Astrocyte of the hippocampus (primary cell): ENCODE results near the gene KIAA1549.
"Not testable (repeated sequence)": the region's sequence is repeated elsewhere in the genome, so short reads cannot be mapped to it uniquely, and the experiment has no call there.

Experiments
- DNase-seq: peaks from one replicate; pipeline ENCODE4 v3.0.0; 2011; ENCODE audit warnings: low read depth, low spot score

KIAA1549 gene

DNA sequence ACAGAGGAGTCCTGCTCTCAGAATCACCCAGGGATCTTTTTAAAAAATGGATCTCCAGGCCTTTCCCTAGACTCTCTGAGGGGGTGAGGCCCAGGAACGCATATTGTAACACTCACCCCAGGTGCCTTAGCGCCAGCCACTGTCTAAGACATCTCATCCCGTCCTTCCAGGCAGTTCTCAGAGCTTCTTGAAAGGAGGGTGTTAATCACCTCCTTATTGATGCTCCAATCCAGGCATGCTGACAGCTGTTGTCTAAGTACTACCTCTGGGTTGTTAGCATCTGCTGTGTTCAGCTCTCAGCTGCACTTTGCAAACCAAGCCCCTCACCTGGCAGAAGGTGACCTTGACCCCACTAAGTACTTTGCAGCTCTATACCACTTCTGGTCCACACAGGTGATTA is 36.0 kb downstream of the KIAA1549 start:
- DNase-seq = no peak

DNA sequence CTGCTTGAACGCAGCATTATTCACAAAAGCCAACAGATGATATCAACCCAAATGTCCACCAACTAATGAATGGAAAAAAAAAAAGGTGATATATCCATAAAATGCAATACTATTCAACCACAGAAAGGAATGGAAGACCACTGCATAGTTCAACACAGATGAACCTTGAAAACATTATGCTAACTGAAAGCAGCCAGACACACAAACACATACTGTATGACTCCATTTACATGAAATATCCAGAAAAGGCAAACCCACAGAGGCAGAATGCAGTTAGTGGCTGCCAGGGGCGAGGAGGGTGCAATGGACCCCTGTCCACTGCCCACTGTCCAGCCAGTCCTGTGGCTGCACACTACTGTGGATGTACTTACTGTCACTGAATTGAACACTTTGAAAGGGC is 36.6 kb downstream of the KIAA1549 start:
- peak; percentile 17 for DNase-seq

DNA sequence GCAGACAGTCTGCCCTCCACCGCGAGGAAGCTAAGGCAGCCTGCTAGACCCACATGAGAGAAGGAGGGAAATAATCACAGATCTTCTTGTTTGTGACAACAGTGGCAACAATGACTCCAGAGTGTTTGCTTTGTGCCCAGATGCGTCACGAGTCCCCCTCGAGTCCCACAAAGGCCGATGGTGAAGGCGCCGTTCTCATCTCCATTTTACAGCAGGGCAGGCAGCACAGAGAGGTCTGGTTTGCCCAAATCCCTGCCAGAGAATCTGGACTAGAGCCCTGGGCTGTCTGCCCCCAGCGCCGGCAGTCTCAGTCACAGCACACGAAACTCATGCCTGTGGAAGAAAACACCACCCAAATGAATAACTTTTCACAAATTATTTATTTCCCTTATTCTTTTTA is 38.1 kb downstream of the KIAA1549 start:
- no peak for DNase-seq

GRCh38 chr7:138941545-138941944 is 39.6 kb downstream of the KIAA1549 start:
- DNase-seq = no peak

DNA sequence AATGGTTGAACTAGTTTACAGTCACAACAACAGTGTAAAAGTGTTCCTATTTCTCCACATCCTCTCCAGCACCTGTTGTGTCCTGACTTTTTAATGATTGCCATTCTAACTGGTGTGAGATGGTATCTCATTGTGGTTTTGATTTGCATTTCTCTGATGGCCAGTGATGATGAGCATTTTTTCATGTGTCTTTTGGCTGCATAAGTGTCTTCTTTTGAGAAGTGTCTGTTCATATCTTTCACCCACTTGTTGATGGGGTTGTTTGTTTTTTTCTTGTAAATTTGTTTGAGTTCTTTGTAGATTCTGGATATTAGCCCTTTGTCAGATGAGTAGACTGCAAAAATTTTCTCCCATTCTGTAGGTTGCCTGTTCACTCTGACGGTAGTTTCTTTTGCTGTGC is 40.6 kb downstream of the KIAA1549 start:
- DNase-seq = not testable (repeated sequence)

DNA sequence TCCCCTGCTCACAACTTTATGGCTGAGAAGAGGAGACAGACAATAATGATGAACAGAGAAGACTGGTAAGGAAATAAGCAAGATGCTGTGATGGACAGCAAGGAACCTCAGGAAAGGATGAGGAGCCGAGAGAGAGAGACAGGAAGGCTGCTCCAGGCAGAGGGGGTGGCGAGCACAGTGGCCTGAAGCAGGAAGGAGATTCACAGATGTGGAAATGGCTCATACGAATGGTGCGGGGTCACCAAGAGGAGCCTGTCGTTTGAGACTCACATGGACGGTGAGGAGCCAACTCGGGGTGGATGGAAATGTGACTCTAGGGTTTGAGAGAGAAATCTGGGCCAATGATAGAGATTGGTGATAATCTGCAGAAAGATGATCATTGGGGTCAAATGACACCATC is 43.7 kb downstream of the KIAA1549 start:
- no peak for DNase-seq

DNA sequence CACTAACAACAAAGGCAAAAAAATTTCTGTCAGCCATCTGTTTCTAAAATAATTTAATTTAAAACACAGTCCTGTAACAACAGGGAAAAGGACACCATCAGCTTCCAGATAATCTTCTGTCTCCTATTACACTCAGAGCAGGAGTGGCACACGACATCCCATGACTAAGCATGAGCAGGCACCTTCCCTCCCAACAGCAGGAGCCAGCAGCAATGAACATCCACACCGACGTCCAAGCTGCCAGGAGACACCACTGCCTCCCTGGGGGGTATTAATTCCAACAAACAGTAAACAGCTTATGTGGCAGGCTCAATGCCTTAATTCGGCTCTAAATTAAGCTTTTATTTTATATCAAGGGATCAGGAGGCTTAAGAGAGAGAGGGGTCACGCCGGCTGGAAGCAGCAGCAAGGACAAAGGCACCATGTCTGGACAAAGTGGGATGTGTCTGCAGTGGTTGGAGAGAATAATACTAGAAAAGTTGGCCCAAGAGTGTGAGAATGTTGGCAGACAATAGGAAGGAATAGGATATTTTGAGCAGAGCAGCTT is 45.7 kb downstream of the KIAA1549 start:
- peak; percentile 78 for DNase-seq

- DNase-seq = peak; percentile 36
Observed at GRCh38 chr7:138934861-138935260, 46.3 kb downstream of the KIAA1549 start.

DNA sequence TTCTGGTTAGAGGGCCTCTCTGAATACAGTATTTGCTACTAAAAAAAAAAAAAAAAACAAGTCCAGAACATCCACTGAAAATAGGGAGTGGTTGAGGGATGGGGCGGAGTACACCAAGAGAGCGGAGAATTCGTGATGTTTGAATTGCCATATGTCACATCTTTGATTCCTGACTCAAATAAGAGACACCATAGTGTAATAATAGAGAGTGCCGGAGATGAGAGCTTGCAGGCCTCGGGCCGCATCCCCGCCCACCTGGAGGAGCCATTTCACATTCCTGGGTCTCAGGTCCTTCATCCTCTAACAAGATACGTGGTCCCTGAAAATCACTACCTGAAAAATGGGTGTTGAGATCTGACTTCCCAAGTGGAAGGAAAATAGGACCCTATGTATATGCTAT is 46.8 kb downstream of the KIAA1549 start:
- no peak for DNase-seq

GRCh38 chr7:138932870-138933269 is 48.3 kb downstream of the KIAA1549 start:
- no peak for DNase-seq

GRCh38 chr7:138932427-138932826 is 48.8 kb downstream of the KIAA1549 start:
- DNase-seq = no peak

- no peak for DNase-seq
Observed at GRCh38 chr7:138929969-138930368, 51.2 kb downstream of the KIAA1549 start.

DNA sequence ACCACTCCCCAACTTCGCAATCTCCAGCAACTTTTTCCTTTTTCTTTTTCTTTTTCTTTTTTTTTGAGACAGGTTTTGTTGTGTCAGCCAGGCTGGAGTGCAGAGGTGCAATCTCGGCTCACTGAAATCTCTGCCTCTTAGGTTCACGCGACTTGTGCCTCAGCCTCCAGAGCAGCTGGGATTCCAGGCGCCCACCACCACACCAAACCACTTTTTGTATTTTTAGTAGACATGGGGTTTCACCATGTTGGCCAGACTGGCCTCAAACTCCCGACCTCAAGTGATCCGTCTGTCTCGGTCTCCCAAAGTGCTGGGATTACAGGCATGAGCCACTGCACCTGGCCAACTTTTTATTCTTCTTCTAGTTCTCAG is 55.0 kb downstream of the KIAA1549 start:
- no peak for DNase-seq

GRCh38 chr7:138924501-138925225 is 56.5 kb downstream of the KIAA1549 start:
- DNase-seq = peak; percentile 46

- no peak for DNase-seq
Observed at GRCh38 chr7:138921277-138921676, 59.9 kb downstream of the KIAA1549 start.

DNA sequence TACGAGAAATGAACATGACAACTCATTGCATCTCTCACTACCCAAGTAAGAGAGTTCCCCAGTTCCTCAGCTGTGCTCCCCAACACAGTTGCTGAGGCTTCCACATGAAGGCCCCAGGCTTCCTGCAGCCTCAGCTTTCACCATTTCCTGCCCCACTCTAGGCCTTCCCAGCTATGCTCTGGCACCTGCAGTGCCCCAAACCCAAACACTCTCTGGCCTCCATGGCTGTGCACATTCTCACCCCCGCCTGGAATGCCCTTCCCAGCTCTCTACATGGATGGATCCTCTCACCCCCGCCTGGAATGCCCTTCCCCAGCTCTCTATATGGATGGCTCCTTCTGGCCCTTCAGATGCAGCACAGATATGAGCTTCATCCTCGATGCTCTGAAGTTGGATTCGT is 61.3 kb downstream of the KIAA1549 start:
- no peak for DNase-seq

GRCh38 chr7:138919216-138919615 is 62.0 kb downstream of the KIAA1549 start:
- peak; percentile 40 for DNase-seq

- no peak for DNase-seq
Observed at GRCh38 chr7:138918756-138919155, 62.4 kb downstream of the KIAA1549 start.

GRCh38 chr7:138918176-138918575 is 63.0 kb downstream of the KIAA1549 start:
- no peak for DNase-seq

GRCh38 chr7:138917771-138918170 is 63.4 kb downstream of the KIAA1549 start:
- DNase-seq = no peak

DNA sequence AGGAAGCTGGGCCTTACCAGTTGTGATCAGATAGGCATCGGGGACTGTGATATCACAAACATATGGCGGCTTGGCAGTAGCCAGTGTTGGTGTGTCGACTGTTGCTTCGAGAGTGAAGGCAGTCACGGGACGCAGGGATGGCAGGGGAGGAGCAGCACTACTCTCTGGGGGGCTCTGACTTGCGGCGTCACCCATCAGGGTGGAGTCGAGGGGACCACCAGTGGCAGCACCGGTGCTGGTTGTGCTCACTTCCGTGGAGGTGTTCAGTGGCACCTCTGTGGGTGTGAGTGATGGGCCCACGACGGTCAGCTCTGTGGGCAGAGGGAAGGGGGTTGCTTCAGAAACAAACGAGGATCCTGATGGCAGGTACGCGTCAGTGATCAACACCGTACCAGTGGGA is 64.5 kb downstream of the KIAA1549 start:
- no peak for DNase-seq

DNA sequence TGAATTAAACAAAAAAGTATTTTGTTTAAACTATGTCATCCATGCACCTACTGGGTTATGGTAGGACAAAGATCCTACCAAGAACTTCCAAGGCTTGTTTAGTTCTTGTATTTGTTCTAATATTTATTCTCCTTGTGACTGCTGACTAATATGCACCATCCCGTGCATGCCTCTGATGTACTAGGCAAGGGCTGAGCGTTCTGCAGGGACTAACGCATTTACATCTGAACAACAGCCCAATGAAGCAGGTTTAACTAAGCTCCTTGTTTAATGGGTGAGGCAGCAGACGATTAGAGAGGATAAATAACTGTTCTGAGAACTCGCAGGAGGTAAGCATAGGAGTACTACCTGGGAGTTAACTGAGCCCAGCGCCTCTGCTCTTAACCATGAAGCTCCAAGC is 64.9 kb downstream of the KIAA1549 start:
- DNase-seq = no peak

DNA sequence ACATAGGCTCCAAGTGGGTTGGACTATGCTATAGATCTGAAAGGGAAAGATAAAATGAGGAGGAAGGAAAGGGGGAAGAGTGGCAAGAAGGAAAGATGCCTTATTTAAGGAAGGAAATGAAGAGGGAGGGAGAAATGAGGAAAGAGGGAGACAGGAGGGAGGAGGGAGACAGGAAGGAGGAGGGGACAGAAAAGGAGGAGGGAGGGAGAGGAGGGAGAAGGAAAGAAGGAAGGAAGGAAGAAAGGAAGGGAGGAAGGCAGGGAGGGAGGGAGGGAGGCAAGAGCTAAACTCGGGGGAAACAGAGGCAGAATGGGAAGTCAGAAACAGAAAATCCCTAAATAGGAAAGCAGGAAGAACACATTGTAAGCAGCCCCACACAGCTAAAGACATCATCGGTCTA is 67.4 kb downstream of the KIAA1549 start:
- DNase-seq = no peak

- DNase-seq = no peak
Observed at GRCh38 chr7:138911007-138911406, 70.2 kb downstream of the KIAA1549 start.
